ENCODE results near the gene MTMR2.
A peak's percentile ranks its signal among the peaks of the same experiment; 100 is the strongest.
"Not testable (repeated sequence)": the region's sequence is repeated elsewhere in the genome, so short reads cannot be mapped to it uniquely, and the experiment has no call there.

MTMR2 gene

DNA sequence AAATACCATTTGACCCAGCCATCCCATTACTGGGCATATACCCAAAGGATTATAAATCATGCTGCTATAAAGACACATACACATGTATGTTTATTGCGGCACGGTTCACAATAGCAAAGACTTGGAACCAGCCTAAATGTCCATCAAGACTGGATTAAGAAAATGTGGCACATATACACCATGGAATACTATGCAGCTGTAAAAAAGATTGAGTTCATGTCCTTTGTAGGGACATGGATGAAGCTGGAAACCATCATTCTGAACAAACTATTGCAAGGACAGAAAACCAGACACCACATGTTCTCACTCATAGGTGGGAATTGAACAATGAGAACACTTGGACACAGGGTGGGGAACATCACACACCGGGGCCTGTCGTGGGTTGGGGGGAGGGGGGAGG lies 112.9 kb downstream of the MTMR2 start:
- DNase-seq, H3K9me3 Mint-ChIP-seq: not testable (repeated sequence)
- H3K36me3 Mint-ChIP-seq (ENCODE audit: insufficient read depth): peaks cover 20% of the 10 kb centered on the region

DNA sequence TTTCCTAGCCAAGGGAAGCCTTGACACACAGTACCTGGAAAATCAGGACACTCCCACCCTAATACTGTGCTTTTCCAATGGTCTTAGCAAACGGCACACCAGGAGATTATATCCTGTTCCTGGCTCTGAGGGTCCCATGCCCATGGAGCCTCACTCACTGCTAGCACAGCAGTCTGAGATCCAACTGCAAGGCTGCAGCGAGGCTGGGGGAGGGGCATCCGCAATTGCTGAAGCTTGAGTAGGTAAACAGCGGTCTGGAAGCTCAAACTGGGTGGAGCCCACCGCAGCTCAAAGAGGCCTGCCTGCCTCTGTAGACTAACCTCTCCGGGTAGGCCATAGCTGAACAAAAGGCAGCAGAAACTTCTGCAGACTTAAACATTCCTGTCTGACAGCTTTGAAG lies 117.4 kb downstream of the MTMR2 start:
- not testable (repeated sequence) for H3K27ac Mint-ChIP-seq; ATAC-seq (replicated peaks); H3K27me3 Mint-ChIP-seq; H3K9me3 Mint-ChIP-seq; H3K4me3 Mint-ChIP-seq; DNase-seq; H3K4me1 Mint-ChIP-seq (ENCODE audit: low read depth in 2 of 2)
- H3K36me3 Mint-ChIP-seq (ENCODE audit: insufficient read depth): peaks cover 14% of the 10 kb centered on the region

More for the DNA sequence above, 112.9 kb downstream of the MTMR2 start:
- not testable (repeated sequence) for H3K27ac Mint-ChIP-seq; H3K27me3 Mint-ChIP-seq; H3K4me1 Mint-ChIP-seq (ENCODE audit: low read depth in 2 of 2); ATAC-seq (replicated peaks); H3K4me3 Mint-ChIP-seq

DNA sequence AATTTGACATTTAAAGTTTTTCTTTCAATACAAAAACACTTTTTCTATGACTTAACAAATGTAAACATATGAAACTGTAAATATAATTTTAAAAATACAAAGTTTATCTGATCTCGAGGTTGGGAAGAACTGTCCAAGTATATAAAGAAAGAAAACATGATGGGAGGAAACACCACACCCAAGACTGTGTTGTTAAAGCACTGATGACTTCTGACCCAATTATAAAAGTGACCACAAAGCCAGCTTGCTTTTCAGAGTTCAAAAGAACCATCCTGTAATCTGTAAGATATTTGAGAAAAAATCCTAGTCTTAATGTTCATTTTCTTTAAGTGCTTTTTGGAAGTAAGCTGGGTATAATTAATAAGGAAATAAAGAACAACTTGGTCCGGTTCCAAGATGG lies 118.0 kb downstream of the MTMR2 start:
- no peak for DNase-seq
- H3K4me1 Mint-ChIP-seq (ENCODE audit: low read depth in 2 of 2): no peaks in the 10 kb centered on the region
- H3K9me3 Mint-ChIP-seq: no peaks in the 10 kb centered on the region
- H3K36me3 Mint-ChIP-seq (ENCODE audit: insufficient read depth): peaks cover 18% of the 10 kb centered on the region
- no peak for ATAC-seq (replicated peaks)
- no peak overlapping the region for H3K4me3 Mint-ChIP-seq
- H3K27ac Mint-ChIP-seq: no peak overlapping the region
- no peaks in the 10 kb centered on the region for H3K27me3 Mint-ChIP-seq

DNA sequence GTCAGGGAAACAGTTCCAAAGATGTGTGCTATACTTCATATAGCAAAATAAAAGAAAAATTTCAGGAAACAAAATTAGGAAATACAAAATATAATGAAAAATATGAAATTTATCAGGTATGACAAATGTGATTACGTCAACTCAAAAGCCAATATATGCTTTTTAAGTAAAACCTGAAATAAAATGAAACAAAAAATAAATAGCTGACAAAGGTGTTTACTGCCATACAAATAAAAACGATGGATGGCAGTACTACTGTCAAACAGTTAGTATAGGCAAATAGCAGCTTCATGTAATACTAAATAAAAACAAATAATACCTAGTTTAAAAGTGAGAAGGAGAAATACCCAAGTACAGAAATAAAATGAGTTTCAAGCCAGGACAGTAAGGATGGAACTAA lies 119.9 kb downstream of the MTMR2 start:
- no peak for ATAC-seq (replicated peaks)
- H3K27ac Mint-ChIP-seq: no peak overlapping the region
- H3K36me3 Mint-ChIP-seq (ENCODE audit: insufficient read depth): peaks cover 24% of the 10 kb centered on the region

DNA sequence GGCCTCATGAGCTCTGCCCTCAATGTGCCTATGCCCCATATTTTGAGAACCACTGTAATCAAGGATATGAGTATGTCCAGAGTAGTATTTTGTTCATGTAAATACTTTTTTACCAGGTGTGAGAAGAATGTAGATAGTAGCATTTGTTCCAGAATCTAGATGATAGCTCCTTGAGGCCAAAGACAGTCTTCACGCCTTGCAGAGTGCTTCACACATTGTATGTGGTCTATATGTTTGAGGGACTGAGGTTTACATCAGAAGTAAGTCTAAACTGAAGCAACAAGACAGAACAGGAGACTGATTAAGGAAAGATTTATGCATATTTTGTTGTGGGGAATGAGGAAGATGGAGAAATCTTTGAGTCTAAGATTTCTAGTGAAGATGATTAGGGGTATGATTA lies 121.1 kb downstream of the MTMR2 start:
- peaks cover 24% of the 10 kb centered on the region for H3K36me3 Mint-ChIP-seq (ENCODE audit: insufficient read depth)
- H3K27me3 Mint-ChIP-seq: no peaks in the 10 kb centered on the region
- no peaks in the 10 kb centered on the region for H3K9me3 Mint-ChIP-seq

More for the DNA sequence above, 119.9 kb downstream of the MTMR2 start:
- DNase-seq: no peak
- H3K27me3 Mint-ChIP-seq: no peaks in the 10 kb centered on the region
- H3K9me3 Mint-ChIP-seq: no peaks in the 10 kb centered on the region
- H3K4me1 Mint-ChIP-seq (ENCODE audit: low read depth in 2 of 2): peaks cover 0 to 10% of the 10 kb centered on the region in 2 donors
- H3K4me3 Mint-ChIP-seq: no peak overlapping the region

DNA sequence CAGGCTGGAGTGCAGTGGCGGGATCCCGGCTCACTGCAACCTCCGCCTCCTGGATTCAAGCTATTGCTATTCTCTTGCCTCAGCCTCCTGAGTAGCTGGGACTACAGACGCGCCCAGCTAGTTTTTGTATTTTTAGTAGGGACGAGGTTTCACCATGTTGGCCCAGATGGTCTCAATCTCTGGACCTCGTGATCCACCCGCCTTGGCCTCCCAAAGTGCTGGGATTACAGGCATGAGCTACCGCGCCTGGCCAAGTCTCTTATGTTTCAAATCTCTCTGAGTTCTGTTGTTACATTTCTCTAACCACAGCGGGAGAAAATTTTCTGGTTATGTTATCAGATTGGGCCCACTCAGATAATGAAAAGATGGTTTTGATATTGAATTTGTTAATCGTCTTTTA lies 123.5 kb downstream of the MTMR2 start:
- peaks cover 0 to 13% of the 10 kb centered on the region in 2 donors for H3K4me1 Mint-ChIP-seq (ENCODE audit: low read depth in 2 of 2)
- no peak overlapping the region for H3K27ac Mint-ChIP-seq
- H3K4me3 Mint-ChIP-seq: no peak overlapping the region
- DNase-seq (no peak), ATAC-seq (replicated peaks) (no peak)
- H3K9me3 Mint-ChIP-seq: no peaks in the 10 kb centered on the region
- H3K36me3 Mint-ChIP-seq (ENCODE audit: insufficient read depth): peaks cover 23% of the 10 kb centered on the region
- H3K27me3 Mint-ChIP-seq: no peaks in the 10 kb centered on the region

More for the DNA sequence above, 121.1 kb downstream of the MTMR2 start:
- DNase-seq (no peak), ATAC-seq (replicated peaks) (no peak)
- Mint-ChIP-seq H3K27ac (no peak overlapping the region), H3K4me1 (ENCODE audit: low read depth in 2 of 2) (peaks cover 0 to 10% of the 10 kb centered on the region in 2 donors), H3K4me3 (no peak overlapping the region)

DNA sequence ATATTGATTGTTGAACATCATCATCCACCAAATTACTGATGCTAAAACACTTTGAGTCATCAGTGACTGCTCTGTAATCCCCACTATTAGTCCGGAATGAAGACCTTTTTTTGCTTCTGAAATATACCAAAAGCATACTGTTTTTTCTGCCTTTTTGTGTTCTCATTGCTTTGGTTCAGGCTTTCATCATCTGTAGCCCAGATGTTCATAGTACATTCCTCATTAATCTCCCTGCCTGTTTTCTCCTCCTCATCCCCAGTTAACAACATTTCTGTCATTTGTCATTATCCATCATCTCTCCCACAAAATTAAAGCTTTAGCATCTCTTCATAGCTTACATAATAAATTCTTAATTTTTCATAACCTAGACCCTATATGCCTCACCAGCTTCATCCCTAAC lies 124.4 kb downstream of the MTMR2 start:
- ATAC-seq (replicated peaks) (no peak), DNase-seq (no peak)
- Mint-ChIP-seq H3K9me3 (no peaks in the 10 kb centered on the region), H3K27ac (peak overlapping the region in 1 of 2 donors; percentile 65), H3K4me1 (ENCODE audit: low read depth in 2 of 2) (peaks cover 0 to 18% of the 10 kb centered on the region in 2 donors), H3K27me3 (no peaks in the 10 kb centered on the region), H3K36me3 (ENCODE audit: insufficient read depth) (peaks cover 23% of the 10 kb centered on the region), H3K4me3 (no peak overlapping the region)

DNA sequence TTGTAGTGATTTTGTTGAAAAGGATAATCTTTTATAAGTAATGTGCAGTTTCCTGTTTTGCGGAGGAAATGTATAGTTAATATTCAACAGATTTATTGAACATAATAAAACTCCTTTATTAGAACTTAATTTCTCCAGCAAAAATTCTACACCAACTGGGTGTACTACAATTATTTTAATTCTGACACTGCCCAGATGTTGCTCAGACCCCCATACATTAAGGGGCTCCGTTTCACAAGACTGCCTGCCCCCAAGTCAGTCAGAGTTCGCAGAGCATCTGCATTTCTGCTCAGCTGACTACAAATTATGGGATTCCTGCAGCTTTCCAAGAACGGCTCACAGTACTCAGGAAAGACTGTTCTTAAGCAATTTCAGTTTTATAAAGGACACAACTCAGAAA lies 127.4 kb downstream of the MTMR2 start:
- Mint-ChIP-seq H3K4me3 (no peak overlapping the region), H3K27me3 (no peaks in the 10 kb centered on the region), H3K4me1 (ENCODE audit: low read depth in 2 of 2) (peaks cover 13 to 41% of the 10 kb centered on the region in 2 donors), H3K27ac (no peak overlapping the region), H3K9me3 (no peaks in the 10 kb centered on the region), H3K36me3 (ENCODE audit: insufficient read depth) (peaks cover 13% of the 10 kb centered on the region)
- no peak for DNase-seq
- no peak for ATAC-seq (replicated peaks)

DNA sequence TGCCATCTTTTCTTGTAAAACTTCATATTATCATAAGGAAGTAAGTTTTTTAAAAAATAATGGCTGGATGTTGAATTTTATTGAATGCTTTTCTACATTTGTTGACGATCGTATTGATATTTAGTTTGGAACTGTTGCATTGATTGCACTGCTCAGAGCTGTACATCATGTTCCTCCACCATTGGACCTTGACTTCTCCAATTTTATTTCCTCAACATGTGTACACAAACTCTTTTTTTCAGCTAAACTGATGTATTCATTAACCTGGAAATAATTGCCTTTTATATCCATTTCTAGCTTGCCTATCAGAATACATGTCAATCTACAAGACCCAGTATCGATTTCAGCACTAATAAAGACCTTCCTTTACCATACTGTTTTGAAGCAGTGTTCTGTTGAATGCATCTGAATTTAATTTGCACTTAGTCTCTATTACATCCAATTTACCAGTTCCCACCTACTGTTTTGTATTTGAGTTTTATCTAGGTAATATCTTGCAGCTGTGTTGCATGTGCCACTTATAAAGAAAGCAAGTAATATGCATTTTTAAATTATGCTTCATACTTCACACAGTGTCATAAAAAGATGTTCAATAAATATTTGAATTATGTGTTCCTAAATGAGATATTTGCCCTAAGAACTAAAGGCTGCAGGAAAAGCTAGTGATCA lies 128.1 kb downstream of the MTMR2 start:
- Mint-ChIP-seq H3K4me1 (ENCODE audit: low read depth in 2 of 2) (peaks cover 21 to 48% of the 10 kb centered on the region in 2 donors), H3K36me3 (ENCODE audit: insufficient read depth) (peaks cover 11% of the 10 kb centered on the region), H3K9me3 (no peaks in the 10 kb centered on the region), H3K27me3 (no peaks in the 10 kb centered on the region), H3K4me3 (no peak overlapping the region), H3K27ac (peak overlapping the region in 1 of 2 donors; percentile 23)
- ATAC-seq (replicated peaks) (no peak), DNase-seq (no peak)

DNA sequence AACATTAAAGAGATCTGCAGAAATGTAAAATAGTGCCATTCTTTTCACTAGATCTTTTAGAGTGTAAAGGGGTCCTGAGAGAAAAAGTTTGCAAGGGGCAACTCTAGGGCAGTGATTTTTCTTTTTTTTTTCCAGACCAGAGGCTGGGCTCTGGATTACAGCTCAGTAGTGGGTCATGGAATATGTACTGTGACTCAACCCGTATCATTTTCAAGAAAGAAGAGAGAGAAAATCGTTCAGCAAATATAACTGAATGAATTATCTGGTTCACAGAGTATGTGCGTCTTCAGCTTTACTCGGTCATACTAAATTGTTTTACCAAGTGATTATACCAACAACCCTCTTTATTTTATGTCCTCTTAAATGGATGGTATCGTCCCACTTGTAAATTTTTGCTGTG lies 129.8 kb downstream of the MTMR2 start:
- Mint-ChIP-seq H3K4me3 (no peak overlapping the region), H3K4me1 (ENCODE audit: low read depth in 2 of 2) (peaks cover 23 to 39% of the 10 kb centered on the region in 2 donors), H3K27me3 (no peaks in the 10 kb centered on the region), H3K9me3 (no peaks in the 10 kb centered on the region), H3K36me3 (ENCODE audit: insufficient read depth) (peaks cover 21% of the 10 kb centered on the region), H3K27ac (peak overlapping the region in 1 of 2 donors; percentile 87)
- DNase-seq (no peak), ATAC-seq (replicated peaks) (no peak)

DNA sequence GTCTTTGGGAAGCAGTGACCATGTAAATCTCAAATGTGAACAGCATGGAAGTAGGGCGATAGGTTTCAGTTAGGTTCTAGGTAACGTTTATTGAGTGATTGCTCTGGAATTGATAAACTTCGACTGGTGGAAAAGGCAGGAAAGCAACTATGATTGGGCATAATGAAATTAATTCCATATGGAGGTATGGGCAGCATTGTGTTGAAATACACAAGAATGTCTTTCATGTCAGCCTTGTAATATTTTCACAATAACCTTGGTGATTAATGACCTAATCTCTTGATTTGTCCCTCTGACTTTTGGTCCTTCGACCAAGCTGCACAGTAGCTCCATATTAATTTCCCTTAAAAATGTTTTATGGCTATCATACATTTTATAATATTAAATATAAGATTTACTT lies 130.8 kb downstream of the MTMR2 start:
- H3K27ac Mint-ChIP-seq: peak overlapping the region in 1 of 2 donors; percentile 87
- no peak for ATAC-seq (replicated peaks)
- DNase-seq: no peak
- H3K4me3 Mint-ChIP-seq: no peak overlapping the region
- H3K36me3 Mint-ChIP-seq (ENCODE audit: insufficient read depth): peaks cover 25% of the 10 kb centered on the region
- peaks cover 31 to 44% of the 10 kb centered on the region in 2 donors for H3K4me1 Mint-ChIP-seq (ENCODE audit: low read depth in 2 of 2)
- H3K27me3 Mint-ChIP-seq: no peaks in the 10 kb centered on the region
- H3K9me3 Mint-ChIP-seq: no peaks in the 10 kb centered on the region

DNA sequence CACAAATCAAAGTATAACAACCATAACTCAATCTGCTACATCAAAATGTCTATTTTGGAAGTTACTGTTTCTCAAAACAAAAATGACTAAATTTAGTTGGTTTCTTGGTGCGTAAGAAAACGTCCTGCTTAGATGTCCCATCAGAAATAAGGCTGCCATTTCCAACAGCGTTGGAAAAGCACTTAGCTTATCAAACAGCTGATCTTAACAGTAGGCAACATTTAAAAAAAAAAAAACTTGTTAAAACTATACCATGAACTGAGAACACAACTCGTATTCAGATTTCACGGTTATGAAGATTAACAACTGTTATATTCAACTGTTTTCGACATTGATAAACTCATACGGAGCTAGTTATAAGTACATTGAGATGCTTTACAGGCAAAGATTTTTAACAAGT lies 131.2 kb downstream of the MTMR2 start:
- H3K27me3 Mint-ChIP-seq: no peaks in the 10 kb centered on the region
- H3K4me1 Mint-ChIP-seq (ENCODE audit: low read depth in 2 of 2): peaks cover 34 to 48% of the 10 kb centered on the region in 2 donors
- ATAC-seq (replicated peaks) (no peak), DNase-seq (no peak)
- no peaks in the 10 kb centered on the region for H3K9me3 Mint-ChIP-seq
- H3K27ac Mint-ChIP-seq: peak overlapping the region in 1 of 2 donors; percentile 87
- H3K4me3 Mint-ChIP-seq: no peak overlapping the region
- peaks cover 25% of the 10 kb centered on the region for H3K36me3 Mint-ChIP-seq (ENCODE audit: insufficient read depth)

DNA sequence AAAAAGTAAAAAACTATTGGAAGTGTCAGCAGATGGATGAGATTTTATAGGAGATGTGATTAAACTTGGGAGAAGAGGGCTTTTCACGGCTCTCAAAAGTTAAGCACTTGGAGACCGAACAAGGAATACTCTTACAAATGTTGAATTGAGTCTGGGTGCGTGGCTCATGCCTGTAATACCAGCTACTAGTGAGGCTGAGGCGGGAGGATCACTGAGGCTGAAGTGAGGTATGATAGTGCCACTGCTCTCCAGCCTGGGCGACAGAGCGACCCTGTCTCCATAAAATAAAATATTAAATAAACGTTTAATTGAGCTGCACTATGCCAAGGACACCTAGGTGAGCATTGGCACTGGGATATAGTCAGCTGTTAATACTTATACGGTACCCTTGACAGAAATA lies 131.7 kb downstream of the MTMR2 start:
- DNase-seq (no peak), ATAC-seq (replicated peaks) (no peak)
- H3K27me3 Mint-ChIP-seq: no peaks in the 10 kb centered on the region
- H3K36me3 Mint-ChIP-seq (ENCODE audit: insufficient read depth): peaks cover 28% of the 10 kb centered on the region
- H3K9me3 Mint-ChIP-seq: no peaks in the 10 kb centered on the region
- peak overlapping the region; percentile 100 for H3K27ac Mint-ChIP-seq
- peaks cover 34 to 49% of the 10 kb centered on the region in 2 donors for H3K4me1 Mint-ChIP-seq (ENCODE audit: low read depth in 2 of 2)
- peak overlapping the region; percentile 93 to 100 for H3K4me3 Mint-ChIP-seq

DNA sequence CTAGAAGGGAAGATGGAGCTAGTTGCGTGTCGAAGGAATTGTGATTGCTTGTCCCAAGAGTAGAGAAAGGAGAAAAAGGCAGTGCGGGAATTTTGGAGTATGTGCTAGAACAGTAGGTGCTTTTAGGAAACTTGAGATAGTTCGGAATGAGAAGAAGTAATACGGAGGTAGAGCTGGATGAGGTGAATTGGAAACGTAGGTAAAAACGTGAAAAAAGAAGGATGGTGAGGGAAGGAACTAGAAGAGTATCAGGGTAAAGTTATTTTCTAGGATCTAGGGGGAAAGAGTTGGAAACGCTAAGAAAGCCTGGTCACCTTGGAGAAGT lies 132.2 kb downstream of the MTMR2 start:
- H3K27ac Mint-ChIP-seq: peak overlapping the region; percentile 100
- peaks cover 34 to 49% of the 10 kb centered on the region in 2 donors for H3K4me1 Mint-ChIP-seq (ENCODE audit: low read depth in 2 of 2)
- ATAC-seq (replicated peaks): no peak
- no peak for DNase-seq
- peak overlapping the region; percentile 93 to 100 for H3K4me3 Mint-ChIP-seq
- peaks cover 32% of the 10 kb centered on the region for H3K36me3 Mint-ChIP-seq (ENCODE audit: insufficient read depth)
- no peaks in the 10 kb centered on the region for H3K9me3 Mint-ChIP-seq
- H3K27me3 Mint-ChIP-seq: no peaks in the 10 kb centered on the region
